AG09319 (cell line): ENCODE data around the gene PF4V1.

Source experiments
- DNase-seq: peaks from one replicate; pipeline ENCODE4 v3.0.0-alpha.2; 2010; ENCODE audit warnings: low read depth; ENCODE audit errors: extremely low read depth
- TF ChIP-seq, protein P1 (sequence below): IDR thresholded peaks from 2 replicates; pipeline ENCODE4 v1.5.1; 2011; ENCODE audit warnings: low read depth, mild to moderate bottlenecking, inconsistent platforms, low read length, moderate library complexity

The PF4V1 gene

DNA sequence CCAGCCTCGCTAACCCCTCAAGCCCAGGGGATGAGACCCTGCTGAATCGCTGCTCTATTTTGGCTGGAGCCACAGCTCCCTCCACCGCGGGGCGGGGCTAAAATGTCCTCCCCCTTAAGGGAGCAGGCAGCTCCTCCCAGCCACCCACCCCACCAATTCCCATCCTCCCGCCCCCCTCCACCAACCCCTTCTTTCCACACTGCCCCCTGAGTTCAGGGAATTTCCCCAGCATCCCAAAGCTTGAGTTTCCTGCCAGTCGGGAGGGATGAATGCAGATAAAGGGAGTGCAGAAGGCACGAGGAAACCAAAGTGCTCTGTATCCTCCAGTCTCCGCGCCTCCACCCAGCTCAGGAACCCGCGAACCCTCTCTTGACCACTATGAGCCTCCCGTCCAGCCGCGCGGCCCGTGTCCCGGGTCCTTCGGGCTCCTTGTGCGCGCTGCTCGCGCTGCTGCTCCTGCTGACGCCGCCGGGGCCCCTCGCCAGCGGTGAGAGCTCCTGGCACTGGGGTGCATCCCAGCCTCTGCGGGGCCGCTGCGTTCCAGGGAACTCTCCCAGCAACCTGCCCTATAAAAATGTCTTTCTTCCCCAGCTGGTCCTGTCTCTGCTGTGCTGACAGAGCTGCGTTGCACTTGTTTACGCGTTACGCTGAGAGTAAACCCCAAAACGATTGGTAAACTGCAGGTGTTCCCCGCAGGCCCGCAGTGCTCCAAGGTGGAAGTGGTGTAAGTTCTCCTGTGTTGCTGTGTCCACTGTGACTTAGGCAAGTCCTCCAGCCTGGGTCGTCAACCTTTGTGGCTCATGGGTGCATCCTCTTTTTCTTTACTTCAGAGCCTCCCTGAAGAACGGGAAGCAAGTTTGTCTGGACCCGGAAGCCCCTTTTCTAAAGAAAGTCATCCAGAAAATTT, 16.5 kb upstream of the PF4V1 start, which contains the start of gene CXCL6:
CXCL6 (plus strand) TSS at position 306 of the 907 bp plus-strand sequence; CDS start at position 379, 73 bp downstream.
- no peak for DNase-seq
- TF ChIP-seq, protein P1, sequence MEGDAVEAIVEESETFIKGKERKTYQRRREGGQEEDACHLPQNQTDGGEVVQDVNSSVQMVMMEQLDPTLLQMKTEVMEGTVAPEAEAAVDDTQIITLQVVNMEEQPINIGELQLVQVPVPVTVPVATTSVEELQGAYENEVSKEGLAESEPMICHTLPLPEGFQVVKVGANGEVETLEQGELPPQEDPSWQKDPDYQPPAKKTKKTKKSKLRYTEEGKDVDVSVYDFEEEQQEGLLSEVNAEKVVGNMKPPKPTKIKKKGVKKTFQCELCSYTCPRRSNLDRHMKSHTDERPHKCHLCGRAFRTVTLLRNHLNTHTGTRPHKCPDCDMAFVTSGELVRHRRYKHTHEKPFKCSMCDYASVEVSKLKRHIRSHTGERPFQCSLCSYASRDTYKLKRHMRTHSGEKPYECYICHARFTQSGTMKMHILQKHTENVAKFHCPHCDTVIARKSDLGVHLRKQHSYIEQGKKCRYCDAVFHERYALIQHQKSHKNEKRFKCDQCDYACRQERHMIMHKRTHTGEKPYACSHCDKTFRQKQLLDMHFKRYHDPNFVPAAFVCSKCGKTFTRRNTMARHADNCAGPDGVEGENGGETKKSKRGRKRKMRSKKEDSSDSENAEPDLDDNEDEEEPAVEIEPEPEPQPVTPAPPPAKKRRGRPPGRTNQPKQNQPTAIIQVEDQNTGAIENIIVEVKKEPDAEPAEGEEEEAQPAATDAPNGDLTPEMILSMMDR, result no peak

DNA sequence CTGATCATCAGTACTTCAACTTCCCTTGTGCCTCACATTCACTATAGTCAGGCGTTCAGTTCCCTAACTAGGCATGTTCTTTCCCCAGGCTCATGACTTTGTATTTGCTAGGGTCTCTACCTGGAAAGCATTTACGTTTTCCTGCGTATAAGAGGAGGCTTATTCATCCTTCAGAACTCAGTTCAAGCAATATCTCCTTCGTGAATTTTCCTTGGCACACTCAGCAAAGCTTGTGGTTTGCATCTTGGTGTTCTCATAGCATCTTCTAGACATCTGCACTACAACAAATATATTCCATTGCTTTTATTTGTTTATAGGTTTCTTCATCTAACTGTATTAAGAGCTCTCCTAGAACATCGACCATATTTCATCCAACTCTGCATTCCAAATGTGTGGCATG, 14.0 kb upstream of the PF4V1 start:
- TF ChIP-seq, protein P1, result no peak

DNA sequence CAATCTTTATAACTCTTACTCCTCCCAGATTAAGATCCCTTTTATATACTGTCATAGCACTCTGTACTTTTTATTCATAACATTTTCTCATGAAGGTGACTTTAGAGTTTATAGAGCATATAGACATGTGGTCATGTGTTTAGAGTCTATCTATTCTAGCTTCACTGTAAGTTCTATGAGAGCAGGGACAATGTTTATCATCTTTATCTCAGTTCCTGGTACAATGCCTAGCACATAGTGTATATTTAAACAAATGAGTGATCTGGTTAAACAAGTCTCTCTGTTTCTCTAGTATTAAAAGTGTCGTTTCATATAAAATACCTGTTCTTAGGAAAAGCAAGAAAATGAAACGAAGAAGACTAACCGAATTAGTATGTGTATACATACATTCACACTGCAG, 13.4 kb upstream of the PF4V1 start:
- DNase-seq, result no peak
- TF ChIP-seq, protein P1, result no peak

More for the DNA sequence above, 14.0 kb upstream of the PF4V1 start:
- no peak for DNase-seq

DNA sequence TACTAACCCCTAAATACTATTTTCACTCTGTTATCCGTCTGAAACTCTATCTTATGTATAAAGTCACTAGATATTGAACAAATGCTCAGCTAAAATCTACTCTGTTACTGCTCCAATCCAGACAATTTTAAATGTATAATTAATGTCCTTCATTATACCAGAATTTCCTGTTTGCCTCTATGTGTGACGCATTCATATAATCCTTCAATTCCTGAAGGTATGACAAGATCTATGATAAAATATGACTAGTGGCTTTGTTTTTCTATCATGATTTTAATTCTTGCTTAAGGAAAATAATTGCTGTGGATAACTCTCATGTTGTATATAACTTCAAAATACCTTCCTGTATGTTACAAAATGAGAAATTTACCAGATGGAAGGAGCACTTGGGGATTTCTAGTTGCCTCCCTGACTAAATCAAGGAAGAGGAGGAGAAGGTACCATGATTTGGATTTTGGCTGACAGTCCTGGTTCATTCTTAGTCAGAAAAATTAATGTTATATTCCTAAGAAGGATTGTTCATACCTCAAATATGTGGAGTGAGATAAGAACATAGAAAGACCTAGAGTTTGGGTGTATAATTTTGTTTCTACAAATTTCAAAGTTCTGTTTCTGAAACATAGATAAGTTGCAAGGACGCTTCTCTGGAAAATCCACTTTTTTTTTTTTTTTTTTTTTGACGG, 11.7 kb upstream of the PF4V1 start:
- TF ChIP-seq, protein P1, result no peak
- DNase-seq, result no peak

DNA sequence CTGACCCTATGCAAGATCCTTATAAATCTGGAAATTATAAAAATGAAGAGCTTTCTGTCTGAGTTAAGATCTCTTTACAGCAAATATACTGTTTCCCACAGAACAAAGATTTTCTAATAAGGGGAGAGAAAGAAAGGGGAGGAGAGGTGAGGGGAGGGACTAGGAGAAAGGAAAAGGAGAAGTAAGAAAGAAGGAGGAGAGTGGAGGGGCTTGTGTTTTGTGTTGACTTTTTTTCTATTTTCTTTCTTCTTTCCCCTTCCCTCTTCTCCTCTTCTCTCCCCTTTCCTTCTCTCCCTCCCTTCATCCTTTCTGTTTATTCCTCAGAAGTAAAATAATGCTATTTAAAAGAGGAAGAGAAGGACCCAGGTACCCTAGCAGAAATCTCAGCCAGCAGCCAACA, 10.4 kb upstream of the PF4V1 start:
- no peak for DNase-seq
- TF ChIP-seq, protein P1, result no peak

DNA sequence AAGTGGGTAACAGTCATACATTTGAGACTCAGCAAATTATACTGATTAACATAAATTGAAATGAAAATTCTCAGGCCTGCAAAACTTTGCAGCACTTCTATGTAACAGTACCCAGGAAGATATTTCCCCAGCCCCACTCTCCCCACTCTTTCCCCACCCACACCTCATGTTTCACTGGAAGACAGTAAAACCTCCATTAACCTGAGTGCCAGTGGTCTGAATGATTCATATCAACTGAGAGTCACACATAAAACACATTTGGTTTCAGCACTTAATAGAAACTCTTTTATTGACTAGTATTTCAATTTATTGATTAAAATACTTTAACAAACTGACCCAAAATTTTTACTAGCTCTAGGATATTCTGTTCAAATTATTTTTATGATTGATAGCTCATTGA, 9.7 kb upstream of the PF4V1 start:
- TF ChIP-seq, protein P1, result no peak
- no peak for DNase-seq

DNA sequence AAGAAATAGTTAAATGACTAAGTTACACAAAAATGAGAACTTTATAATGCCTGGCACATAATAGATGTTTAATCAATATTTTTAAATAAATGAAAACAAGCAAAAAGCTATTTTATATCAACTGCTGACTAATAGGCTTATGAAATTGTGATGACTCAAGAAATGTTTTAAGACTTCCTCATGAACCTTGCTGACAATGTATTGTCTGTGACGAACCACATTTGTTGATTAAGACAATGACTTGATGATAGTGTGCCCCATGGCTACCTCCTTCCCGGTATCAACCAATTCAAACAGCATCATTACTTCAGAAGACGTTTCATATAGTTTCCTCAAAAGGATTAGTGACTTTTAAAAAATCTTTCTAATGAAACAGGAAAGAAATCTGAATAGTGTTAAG, 8.8 kb upstream of the PF4V1 start:
- TF ChIP-seq, protein P1, result no peak

More for the DNA sequence above, 8.8 kb upstream of the PF4V1 start:
- no peak for DNase-seq
